HepG2 (cell line): ENCODE results near the gene CEP135. TPM values are rescaled to one million over a fixed set of nuclear protein-coding genes. Genes with fewer than 3 reads are reported as not detected.
A peak's percentile ranks its signal among the peaks of the same experiment; 100 is the strongest.

ENCODE experiments used
- DPF2 ChIP-seq: sonication (generic); formaldehyde crosslinking; IDR thresholded peaks from 2 replicates; pipeline ENCODE4 v1.4.0; 2020; ENCODE audit warnings: mild to moderate bottlenecking, low read depth, missing genetic modification reagents, borderline replicate concordance
- KLF9 ChIP-seq: IDR thresholded peaks from 2 replicates; pipeline ENCODE4 v1.6.1; 2016; ENCODE audit warnings: low read depth
- MBD4 ChIP-seq: IDR thresholded peaks from 2 replicates; pipeline ENCODE4 v1.6.1; 2012; ENCODE audit warnings: low read length, inconsistent platforms, borderline replicate concordance
- SP2 ChIP-seq: sonication (generic); formaldehyde crosslinking; IDR thresholded peaks from 2 replicates; pipeline ENCODE4 v1.5.1; 2020; ENCODE audit warnings: mild to moderate bottlenecking, missing genetic modification reagents
- SRSF4 ChIP-seq: fragments of 200-400 bp; formaldehyde crosslinking; IDR thresholded peaks from one replicate; pipeline ENCODE4 v1.6.1; 2018; ENCODE audit warnings: mild to moderate bottlenecking, low read depth, low read length, moderate library complexity; ENCODE audit not compliant: poor library complexity, severe bottlenecking
- TOPORS ChIP-seq: sonication (generic); formaldehyde crosslinking; IDR thresholded peaks from 2 replicates; pipeline ENCODE4 v1.8.0; 2023; ENCODE audit warnings: mild to moderate bottlenecking, missing genetic modification reagents
- TRIM24 ChIP-seq: sonication (generic); formaldehyde crosslinking; IDR thresholded peaks from 2 replicates; pipeline ENCODE4 v1.8.0; 2022; ENCODE audit warnings: mild to moderate bottlenecking, missing genetic modification reagents
- ZC3H4 ChIP-seq: sonication (generic); formaldehyde crosslinking; IDR thresholded peaks from 2 replicates; pipeline ENCODE4 v1.4.0; 2020; ENCODE audit warnings: missing genetic modification reagents, borderline replicate concordance
- ZNF296 ChIP-seq: sonication (generic); formaldehyde crosslinking; conservative IDR thresholded peaks from 2 replicates; pipeline ENCODE4 v1.5.0; 2020; ENCODE audit warnings: mild to moderate bottlenecking, missing genetic modification reagents
- polyA plus RNA-seq, 8 experiments: library from polyadenylated mRNA; depleted of rRNA in 3 of 8; stranded (reverse) in 7 of 8; unstranded in 1 of 8; fragments of >200 nt; fragmentation: Illumina TruSeq in 4 of 8; extraction: Trizol in 4 of 8; gene quantifications; 2 replicates each; pipeline versions ENCODE4 v1.2.1 to v1.2.3, GENCODE V29; 2011 to 2016; ENCODE audit warnings: low read depth in 4 of 8, missing spikeins in 1 of 8, mixed read lengths in 1 of 8; ENCODE audit not compliant: insufficient read depth in 1 of 8
- total RNA-seq, 5 experiments: library from RNA; depleted of rRNA; stranded (reverse); fragments of >200 nt; fragmentation: Illumina TruSeq; extraction: Trizol; gene quantifications; 2 replicates each; pipeline ENCODE4 v1.2.3, GENCODE V29; 2016; ENCODE audit warnings: low read depth in 1 of 5
- TF ChIP-seq, protein P1 (sequence below): sonication (generic); formaldehyde crosslinking; IDR thresholded peaks from 2 replicates; pipeline ENCODE4 v1.5.0; 2020; ENCODE audit warnings: missing genetic modification reagents, mild to moderate bottlenecking, borderline replicate concordance
- TF ChIP-seq, protein P2 (sequence below): sonication (generic); formaldehyde crosslinking; IDR thresholded peaks from one replicate; pipeline ENCODE4 v1.5.1; 2020; ENCODE audit warnings: mild to moderate bottlenecking, missing genetic modification reagents; ENCODE audit errors: not compliant biosample characterization
- TF ChIP-seq, protein P3 (sequence below): sonication (generic); formaldehyde crosslinking; IDR thresholded peaks from 2 replicates; pipeline ENCODE4 v1.4.0; 2020; ENCODE audit warnings: mild to moderate bottlenecking, missing genetic modification reagents
- TF ChIP-seq, protein P4 (sequence below): sonication (generic); formaldehyde crosslinking; IDR thresholded peaks from 2 replicates; pipeline ENCODE4 v1.4.0; 2020; ENCODE audit warnings: missing genetic modification reagents

CEP135 gene
- total and polyA plus RNA-seq, 2 of the 13 experiments (the other 11 are each of a cell fraction or from before 2014, with no cell fraction given) = 1.7 to 8.8 TPM

DNA sequence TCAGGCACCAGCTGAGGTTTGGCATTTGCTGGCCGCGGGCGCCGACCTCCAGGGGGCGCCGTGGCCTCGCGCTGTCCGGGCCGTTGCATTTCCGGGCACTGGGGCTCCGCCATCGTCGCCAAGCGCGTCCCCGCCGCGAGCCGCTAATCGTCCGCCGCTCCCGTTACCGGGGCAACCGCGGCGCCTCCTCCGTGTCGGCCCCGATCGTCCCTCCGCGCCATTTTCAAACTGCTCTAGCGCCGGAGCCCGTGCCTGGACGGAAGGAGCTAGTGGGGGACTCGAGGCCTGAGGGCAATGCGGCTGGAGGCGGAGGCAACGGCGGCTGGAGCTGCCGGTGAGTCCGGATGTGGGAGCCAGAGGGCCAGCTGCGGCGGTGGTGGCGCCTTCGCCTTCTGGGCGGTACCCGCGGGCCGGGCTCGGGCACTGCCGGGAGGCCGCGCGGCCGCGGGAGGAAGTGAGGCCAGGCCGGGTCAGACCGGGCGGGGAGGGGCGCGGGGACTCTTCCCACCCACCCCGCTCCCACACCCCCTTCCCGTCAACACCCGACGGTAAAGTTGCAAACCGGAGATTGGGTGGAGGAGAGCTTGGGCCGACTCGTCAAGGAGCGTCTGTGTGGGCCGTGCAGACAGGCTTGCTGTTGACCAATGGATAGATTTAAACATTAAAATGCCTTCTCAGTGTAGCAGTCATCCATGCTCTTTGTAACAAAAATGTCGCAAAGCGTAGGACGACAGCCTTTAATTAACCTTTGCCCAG is at the start of gene CEP135 (continued):
- TF ChIP-seq ZC3H4 (CRISPR knock-in tag) (no peak), SRSF4 (no peak), DPF2 (CRISPR knock-in tag) (no peak), TOPORS (peak; percentile 60; the same call in 1 of the 2 replicates), ZNF296 (CRISPR knock-in tag) (no peak), TRIM24 (CRISPR knock-in tag) (no peak), SP2 (CRISPR knock-in tag) (no peak; the same call in 1 of the 2 replicates), MBD4 (no peak), KLF9 (CRISPR knock-in tag) (no peak)
- TF ChIP-seq, protein P1, sequence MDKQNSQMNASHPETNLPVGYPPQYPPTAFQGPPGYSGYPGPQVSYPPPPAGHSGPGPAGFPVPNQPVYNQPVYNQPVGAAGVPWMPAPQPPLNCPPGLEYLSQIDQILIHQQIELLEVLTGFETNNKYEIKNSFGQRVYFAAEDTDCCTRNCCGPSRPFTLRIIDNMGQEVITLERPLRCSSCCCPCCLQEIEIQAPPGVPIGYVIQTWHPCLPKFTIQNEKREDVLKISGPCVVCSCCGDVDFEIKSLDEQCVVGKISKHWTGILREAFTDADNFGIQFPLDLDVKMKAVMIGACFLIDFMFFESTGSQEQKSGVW = no peak
- TF ChIP-seq, protein P2, sequence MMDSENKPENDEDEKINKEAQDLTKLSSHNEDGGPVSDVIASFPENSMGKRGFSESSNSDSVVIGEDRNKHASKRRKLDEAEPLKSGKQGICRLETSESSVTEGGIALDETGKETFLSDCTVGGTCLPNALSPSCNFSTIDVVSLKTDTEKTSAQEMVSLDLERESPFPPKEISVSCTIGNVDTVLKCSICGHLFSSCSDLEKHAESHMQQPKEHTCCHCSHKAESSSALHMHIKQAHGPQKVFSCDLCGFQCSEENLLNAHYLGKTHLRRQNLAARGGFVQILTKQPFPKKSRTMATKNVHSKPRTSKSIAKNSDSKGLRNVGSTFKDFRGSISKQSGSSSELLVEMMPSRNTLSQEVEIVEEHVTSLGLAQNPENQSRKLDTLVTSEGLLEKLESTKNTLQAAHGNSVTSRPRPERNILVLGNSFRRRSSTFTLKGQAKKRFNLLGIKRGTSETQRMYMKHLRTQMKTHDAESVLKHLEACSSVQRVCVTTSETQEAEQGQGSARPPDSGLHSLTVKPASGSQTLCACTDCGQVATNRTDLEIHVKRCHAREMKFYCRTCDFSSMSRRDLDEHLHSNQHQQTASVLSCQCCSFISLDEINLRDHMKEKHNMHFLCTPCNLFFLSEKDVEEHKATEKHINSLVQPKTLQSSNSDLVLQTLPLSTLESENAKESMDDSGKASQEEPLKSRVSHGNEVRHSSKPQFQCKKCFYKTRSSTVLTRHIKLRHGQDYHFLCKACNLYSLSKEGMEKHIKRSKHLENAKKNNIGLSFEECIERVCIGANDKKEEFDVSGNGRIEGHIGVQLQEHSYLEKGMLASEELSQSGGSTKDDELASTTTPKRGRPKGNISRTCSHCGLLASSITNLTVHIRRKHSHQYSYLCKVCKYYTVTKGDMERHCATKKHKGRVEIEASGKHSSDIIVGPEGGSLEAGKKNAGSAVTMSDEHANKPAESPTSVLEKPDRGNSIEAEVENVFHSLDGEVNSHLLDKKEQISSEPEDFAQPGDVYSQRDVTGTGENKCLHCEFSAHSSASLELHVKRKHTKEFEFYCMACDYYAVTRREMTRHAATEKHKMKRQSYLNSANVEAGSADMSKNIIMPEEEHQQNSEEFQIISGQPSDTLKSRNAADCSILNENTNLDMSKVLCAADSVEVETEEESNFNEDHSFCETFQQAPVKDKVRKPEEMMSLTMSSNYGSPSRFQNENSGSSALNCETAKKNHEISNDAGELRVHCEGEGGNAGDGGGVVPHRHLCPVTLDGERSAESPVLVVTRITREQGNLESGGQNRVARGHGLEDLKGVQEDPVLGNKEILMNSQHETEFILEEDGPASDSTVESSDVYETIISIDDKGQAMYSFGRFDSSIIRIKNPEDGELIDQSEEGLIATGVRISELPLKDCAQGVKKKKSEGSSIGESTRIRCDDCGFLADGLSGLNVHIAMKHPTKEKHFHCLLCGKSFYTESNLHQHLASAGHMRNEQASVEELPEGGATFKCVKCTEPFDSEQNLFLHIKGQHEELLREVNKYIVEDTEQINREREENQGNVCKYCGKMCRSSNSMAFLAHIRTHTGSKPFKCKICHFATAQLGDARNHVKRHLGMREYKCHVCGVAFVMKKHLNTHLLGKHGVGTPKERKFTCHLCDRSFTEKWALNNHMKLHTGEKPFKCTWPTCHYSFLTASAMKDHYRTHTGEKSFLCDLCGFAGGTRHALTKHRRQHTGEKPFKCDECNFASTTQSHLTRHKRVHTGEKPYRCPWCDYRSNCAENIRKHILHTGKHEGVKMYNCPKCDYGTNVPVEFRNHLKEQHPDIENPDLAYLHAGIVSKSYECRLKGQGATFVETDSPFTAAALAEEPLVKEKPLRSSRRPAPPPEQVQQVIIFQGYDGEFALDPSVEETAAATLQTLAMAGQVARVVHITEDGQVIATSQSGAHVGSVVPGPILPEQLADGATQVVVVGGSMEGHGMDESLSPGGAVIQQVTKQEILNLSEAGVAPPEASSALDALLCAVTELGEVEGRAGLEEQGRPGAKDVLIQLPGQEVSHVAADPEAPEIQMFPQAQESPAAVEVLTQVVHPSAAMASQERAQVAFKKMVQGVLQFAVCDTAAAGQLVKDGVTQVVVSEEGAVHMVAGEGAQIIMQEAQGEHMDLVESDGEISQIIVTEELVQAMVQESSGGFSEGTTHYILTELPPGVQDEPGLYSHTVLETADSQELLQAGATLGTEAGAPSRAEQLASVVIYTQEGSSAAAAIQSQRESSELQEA (CRISPR knock-in tag) = peak; percentile 95
- TF ChIP-seq, protein P3, sequence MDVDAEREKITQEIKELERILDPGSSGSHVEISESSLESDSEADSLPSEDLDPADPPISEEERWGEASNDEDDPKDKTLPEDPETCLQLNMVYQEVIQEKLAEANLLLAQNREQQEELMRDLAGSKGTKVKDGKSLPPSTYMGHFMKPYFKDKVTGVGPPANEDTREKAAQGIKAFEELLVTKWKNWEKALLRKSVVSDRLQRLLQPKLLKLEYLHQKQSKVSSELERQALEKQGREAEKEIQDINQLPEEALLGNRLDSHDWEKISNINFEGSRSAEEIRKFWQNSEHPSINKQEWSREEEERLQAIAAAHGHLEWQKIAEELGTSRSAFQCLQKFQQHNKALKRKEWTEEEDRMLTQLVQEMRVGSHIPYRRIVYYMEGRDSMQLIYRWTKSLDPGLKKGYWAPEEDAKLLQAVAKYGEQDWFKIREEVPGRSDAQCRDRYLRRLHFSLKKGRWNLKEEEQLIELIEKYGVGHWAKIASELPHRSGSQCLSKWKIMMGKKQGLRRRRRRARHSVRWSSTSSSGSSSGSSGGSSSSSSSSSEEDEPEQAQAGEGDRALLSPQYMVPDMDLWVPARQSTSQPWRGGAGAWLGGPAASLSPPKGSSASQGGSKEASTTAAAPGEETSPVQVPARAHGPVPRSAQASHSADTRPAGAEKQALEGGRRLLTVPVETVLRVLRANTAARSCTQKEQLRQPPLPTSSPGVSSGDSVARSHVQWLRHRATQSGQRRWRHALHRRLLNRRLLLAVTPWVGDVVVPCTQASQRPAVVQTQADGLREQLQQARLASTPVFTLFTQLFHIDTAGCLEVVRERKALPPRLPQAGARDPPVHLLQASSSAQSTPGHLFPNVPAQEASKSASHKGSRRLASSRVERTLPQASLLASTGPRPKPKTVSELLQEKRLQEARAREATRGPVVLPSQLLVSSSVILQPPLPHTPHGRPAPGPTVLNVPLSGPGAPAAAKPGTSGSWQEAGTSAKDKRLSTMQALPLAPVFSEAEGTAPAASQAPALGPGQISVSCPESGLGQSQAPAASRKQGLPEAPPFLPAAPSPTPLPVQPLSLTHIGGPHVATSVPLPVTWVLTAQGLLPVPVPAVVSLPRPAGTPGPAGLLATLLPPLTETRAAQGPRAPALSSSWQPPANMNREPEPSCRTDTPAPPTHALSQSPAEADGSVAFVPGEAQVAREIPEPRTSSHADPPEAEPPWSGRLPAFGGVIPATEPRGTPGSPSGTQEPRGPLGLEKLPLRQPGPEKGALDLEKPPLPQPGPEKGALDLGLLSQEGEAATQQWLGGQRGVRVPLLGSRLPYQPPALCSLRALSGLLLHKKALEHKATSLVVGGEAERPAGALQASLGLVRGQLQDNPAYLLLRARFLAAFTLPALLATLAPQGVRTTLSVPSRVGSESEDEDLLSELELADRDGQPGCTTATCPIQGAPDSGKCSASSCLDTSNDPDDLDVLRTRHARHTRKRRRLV (CRISPR knock-in tag) = no peak
- TF ChIP-seq, protein P4, sequence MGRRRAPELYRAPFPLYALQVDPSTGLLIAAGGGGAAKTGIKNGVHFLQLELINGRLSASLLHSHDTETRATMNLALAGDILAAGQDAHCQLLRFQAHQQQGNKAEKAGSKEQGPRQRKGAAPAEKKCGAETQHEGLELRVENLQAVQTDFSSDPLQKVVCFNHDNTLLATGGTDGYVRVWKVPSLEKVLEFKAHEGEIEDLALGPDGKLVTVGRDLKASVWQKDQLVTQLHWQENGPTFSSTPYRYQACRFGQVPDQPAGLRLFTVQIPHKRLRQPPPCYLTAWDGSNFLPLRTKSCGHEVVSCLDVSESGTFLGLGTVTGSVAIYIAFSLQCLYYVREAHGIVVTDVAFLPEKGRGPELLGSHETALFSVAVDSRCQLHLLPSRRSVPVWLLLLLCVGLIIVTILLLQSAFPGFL = no peak
